ENCODE measurements around the gene ATL3. TPM values are rescaled to one million over a fixed set of nuclear protein-coding genes. Genes with fewer than 3 reads are reported as not detected.
"Not testable (repeated sequence)": the region's sequence is repeated elsewhere in the genome, so short reads cannot be mapped to it uniquely, and the experiment has no call there.

ATL3 gene
- total RNA-seq, 1 experiment from 2014 or later = 32.3 TPM

DNA sequence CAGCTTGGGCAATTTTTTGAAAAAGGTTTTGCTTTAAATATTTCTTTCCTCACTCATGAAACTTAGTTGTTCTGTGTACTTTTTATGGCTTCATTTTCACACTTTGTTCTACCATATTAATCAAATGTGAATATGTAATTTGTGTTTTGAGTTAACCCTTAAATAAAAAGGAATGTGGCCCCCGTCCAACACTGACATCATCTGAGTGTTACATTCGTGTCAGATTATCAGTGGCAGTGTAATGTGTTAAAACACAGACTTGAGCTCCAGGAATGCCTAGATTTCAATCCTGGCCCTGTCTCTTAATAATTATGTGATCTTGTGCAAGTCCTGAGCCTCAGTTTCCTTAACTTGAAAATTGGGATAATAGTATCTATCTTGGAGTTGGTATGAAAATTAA is 15.8 kb upstream of the ATL3 start:
- Histone ChIP-seq H3K9ac (ENCODE audit: low read length) (no peak overlapping the region), H3K4me1 (ENCODE audit: control insufficient read depth in 1 of 2, insufficient read depth in 2 of 2, low read length in 2 of 2) (peaks cover 9 to 13% of the 10 kb centered on the region in 2 experiments; a peak in 3 of 4 replicates), H3K27me3 (ENCODE audit: insufficient read depth, low read length) (no peaks in the 10 kb centered on the region), H3K9me2 (ENCODE audit: insufficient read depth) (no peaks in the 10 kb centered on the region), H3K4me3 (replicated peaks in 1 of 2; ENCODE audit: low read depth in 1 of 2, low read length in 2 of 2) (no peak overlapping the region), H3K36me3 (ENCODE audit: control insufficient read depth in 1 of 2, insufficient read depth in 2 of 2, low read length in 2 of 2) (no peaks in the 10 kb centered on the region), H3K4me2 (ENCODE audit: low read length) (no peak overlapping the region), H3K9me3 (ENCODE audit: control insufficient read depth in 1 of 2, insufficient read depth in 1 of 2, low read depth in 1 of 2, low read length in 2 of 2) (no peaks in the 10 kb centered on the region), H4K20me1 (ENCODE audit: insufficient read depth) (peaks cover 7% of the 10 kb centered on the region; the same call in 1 of the 2 replicates), H2AFZ (ENCODE audit: low read depth, low read length, poor library complexity, severe bottlenecking) (no peak overlapping the region), H3K79me2 (ENCODE audit: insufficient read depth, low read length) (peaks cover 92% of the 10 kb centered on the region), H3K27ac (ENCODE audit: low read depth, low read length) (no peak overlapping the region)
- ATAC-seq (no peak), DNase-seq (ENCODE audit: low read depth, low spot score) (no peak)
- ChIA-PET CTCF (no interaction called here), POLR2A (no interaction called here), RAD21 (ENCODE audit: low non-redundant PET in 1 of 2, low total read pairs in 2 of 2, uncharacterized antibody in 2 of 2, unreplicated experiment in 2 of 2) (no interaction called here)
- no TSS peak for BruUV-seq (replicated peaks)
- intact Hi-C loops (cut with micrococcal nuclease) = no loop called here
- TF ChIP-seq RAD21 (IDR thresholded peaks at IDR 0.05; ENCODE audit: low read depth) (no peak), CBX3 (IDR thresholded peaks at IDR 0.05; ENCODE audit: low read depth) (no peak), EZH2 (IDR thresholded peaks at IDR 0.05) (no peak), SRF (IDR thresholded peaks at IDR 0.05; ENCODE audit: low read depth) (no peak), ZFX (IDR thresholded peaks at IDR 0.05) (no peak), POLR2AphosphoS5 (IDR thresholded peaks at IDR 0.05; ENCODE audit: low read depth, low read length) (no peak), POLR2A (IDR thresholded peaks at IDR 0.05; ENCODE audit: borderline replicate concordance, extremely low read depth, insufficient read depth, insufficient read length) (no peak), SIN3A (IDR thresholded peaks at IDR 0.05; ENCODE audit: low read depth) (no peak), ELF1 (IDR thresholded peaks at IDR 0.05; ENCODE audit: borderline replicate concordance, low read depth) (no peak), CEBPB (IDR thresholded peaks at IDR 0.05; ENCODE audit: low read depth) (no peak), EZH2phosphoT487 (IDR thresholded peaks at IDR 0.05; ENCODE audit: borderline replicate concordance) (no peak), YY1 (IDR thresholded peaks at IDR 0.05; ENCODE audit: extremely low read depth, insufficient replicate concordance, low read depth, low read length) (no peak), TCF7L2 (IDR thresholded peaks at IDR 0.05; ENCODE audit: borderline replicate concordance, extremely low read depth, insufficient read depth, insufficient read length) (no peak), ZNF274 (IDR thresholded peaks at IDR 0.05; ENCODE audit: low read depth, low read length) (no peak), FOSL1 (IDR thresholded peaks at IDR 0.05; ENCODE audit: low read depth) (no peak)
- TF ChIP-seq, protein P1, sequence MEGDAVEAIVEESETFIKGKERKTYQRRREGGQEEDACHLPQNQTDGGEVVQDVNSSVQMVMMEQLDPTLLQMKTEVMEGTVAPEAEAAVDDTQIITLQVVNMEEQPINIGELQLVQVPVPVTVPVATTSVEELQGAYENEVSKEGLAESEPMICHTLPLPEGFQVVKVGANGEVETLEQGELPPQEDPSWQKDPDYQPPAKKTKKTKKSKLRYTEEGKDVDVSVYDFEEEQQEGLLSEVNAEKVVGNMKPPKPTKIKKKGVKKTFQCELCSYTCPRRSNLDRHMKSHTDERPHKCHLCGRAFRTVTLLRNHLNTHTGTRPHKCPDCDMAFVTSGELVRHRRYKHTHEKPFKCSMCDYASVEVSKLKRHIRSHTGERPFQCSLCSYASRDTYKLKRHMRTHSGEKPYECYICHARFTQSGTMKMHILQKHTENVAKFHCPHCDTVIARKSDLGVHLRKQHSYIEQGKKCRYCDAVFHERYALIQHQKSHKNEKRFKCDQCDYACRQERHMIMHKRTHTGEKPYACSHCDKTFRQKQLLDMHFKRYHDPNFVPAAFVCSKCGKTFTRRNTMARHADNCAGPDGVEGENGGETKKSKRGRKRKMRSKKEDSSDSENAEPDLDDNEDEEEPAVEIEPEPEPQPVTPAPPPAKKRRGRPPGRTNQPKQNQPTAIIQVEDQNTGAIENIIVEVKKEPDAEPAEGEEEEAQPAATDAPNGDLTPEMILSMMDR (IDR thresholded peaks at IDR 0.05 in 2 of 3, conservative IDR thresholded peaks at IDR 0.05 in 1 of 3; ENCODE audit: borderline replicate concordance in 1 of 3, insufficient read depth in 1 of 3, low read depth in 2 of 3, low read length in 2 of 3) = no peak
- TF ChIP-seq, protein P2, sequence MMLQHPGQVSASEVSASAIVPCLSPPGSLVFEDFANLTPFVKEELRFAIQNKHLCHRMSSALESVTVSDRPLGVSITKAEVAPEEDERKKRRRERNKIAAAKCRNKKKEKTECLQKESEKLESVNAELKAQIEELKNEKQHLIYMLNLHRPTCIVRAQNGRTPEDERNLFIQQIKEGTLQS (IDR thresholded peaks at IDR 0.05) = no peak
- TF ChIP-seq, protein P3, sequence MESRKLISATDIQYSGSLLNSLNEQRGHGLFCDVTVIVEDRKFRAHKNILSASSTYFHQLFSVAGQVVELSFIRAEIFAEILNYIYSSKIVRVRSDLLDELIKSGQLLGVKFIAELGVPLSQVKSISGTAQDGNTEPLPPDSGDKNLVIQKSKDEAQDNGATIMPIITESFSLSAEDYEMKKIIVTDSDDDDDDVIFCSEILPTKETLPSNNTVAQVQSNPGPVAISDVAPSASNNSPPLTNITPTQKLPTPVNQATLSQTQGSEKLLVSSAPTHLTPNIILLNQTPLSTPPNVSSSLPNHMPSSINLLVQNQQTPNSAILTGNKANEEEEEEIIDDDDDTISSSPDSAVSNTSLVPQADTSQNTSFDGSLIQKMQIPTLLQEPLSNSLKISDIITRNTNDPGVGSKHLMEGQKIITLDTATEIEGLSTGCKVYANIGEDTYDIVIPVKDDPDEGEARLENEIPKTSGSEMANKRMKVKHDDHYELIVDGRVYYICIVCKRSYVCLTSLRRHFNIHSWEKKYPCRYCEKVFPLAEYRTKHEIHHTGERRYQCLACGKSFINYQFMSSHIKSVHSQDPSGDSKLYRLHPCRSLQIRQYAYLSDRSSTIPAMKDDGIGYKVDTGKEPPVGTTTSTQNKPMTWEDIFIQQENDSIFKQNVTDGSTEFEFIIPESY (IDR thresholded peaks at IDR 0.05; ENCODE audit: extremely low read depth, insufficient replicate concordance, low read length) = no peak

DNA sequence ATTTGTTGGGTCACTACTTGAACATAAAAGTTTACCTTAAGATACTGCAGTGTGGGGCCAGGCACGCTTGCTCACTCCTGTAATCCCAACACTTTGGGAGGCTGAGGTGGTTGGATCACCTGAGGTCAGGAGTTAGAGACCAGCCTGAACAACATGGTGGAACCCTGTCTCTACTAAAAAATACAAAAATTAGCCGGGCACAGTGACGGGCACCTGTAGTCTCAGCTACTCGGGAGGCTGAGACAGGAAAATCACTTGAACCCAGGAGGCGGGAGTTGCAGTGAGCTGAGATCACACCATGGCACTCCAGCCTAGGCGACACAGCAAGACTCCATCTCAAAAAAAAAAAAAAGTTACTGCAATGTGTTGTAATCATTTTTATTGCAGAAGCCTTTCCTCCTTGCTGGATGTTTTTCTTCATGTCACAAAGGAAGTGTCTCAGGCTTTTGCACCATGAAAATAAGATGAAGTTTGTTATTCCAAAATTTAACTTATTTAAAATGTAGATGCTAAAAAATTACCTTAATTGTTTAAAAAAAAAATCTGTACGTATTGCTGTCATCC is 14.1 kb upstream of the ATL3 start:
- H3K9me3 ChIP-seq (ENCODE audit: control insufficient read depth in 1 of 2, insufficient read depth in 1 of 2, low read depth in 1 of 2, low read length in 2 of 2); H3K9ac ChIP-seq (ENCODE audit: low read length); ATAC-seq; H2AFZ ChIP-seq (ENCODE audit: low read depth, low read length, poor library complexity, severe bottlenecking); H3K27ac ChIP-seq (ENCODE audit: low read depth, low read length); H3K36me3 ChIP-seq (ENCODE audit: control insufficient read depth in 1 of 2, insufficient read depth in 2 of 2, low read length in 2 of 2); POLR2A ChIA-PET; H3K9me2 ChIP-seq (ENCODE audit: insufficient read depth); H3K27me3 ChIP-seq (ENCODE audit: insufficient read depth, low read length); H4K20me1 ChIP-seq (ENCODE audit: insufficient read depth); H3K4me3 ChIP-seq (replicated peaks in 1 of 2; ENCODE audit: low read depth in 1 of 2, low read length in 2 of 2); BruUV-seq (replicated peaks); H3K4me2 ChIP-seq (ENCODE audit: low read length); intact Hi-C loops (cut with micrococcal nuclease); RAD21 ChIA-PET (ENCODE audit: low non-redundant PET in 1 of 2, low total read pairs in 2 of 2, uncharacterized antibody in 2 of 2, unreplicated experiment in 2 of 2); DNase-seq (ENCODE audit: low read depth, low spot score); CTCF ChIA-PET: not testable (repeated sequence)
- Histone ChIP-seq H3K79me2 (ENCODE audit: insufficient read depth, low read length) (peaks cover 83% of the 10 kb centered on the region), H3K4me1 (ENCODE audit: control insufficient read depth in 1 of 2, insufficient read depth in 2 of 2, low read length in 2 of 2) (peaks cover 13 to 20% of the 10 kb centered on the region in 2 experiments)
